NCI-H2227 treated with DMSO at 0.1 percent for 48 hours (cell line): Measurements from ENCODE around the gene CLASP1.

Source experiments
- DNase-seq: peaks from one replicate; lab custom pipeline; 2025; lab: John Stamatoyannopoulos, UW

Gene CLASP1

GRCh38 chr2:121427187-121427689, 222.0 kb downstream of the CLASP1 start:
- DNase-seq = no peak

- no peak for DNase-seq
Observed at GRCh38 chr2:121420486-121420885, 228.8 kb downstream of the CLASP1 start.

- DNase-seq = no peak
Observed at GRCh38 chr2:121419081-121419699, 230.1 kb downstream of the CLASP1 start.

GRCh38 chr2:121418494-121419058, 230.7 kb downstream of the CLASP1 start:
- no peak for DNase-seq

GRCh38 chr2:121417826-121418225, 231.4 kb downstream of the CLASP1 start:
- no peak for DNase-seq

- DNase-seq = no peak
Observed at GRCh38 chr2:121415727-121416126, 233.5 kb downstream of the CLASP1 start.

GRCh38 chr2:121412349-121412748, 236.9 kb downstream of the CLASP1 start:
- DNase-seq = no peak

- DNase-seq = no peak
Observed at GRCh38 chr2:121409966-121410365, 239.3 kb downstream of the CLASP1 start.

GRCh38 chr2:121409388-121409787, 239.9 kb downstream of the CLASP1 start:
- no peak for DNase-seq

GRCh38 chr2:121408641-121409040, 240.6 kb downstream of the CLASP1 start:
- DNase-seq = no peak

GRCh38 chr2:121405233-121405632, 244.0 kb downstream of the CLASP1 start:
- no peak for DNase-seq

- peak; percentile 26 for DNase-seq
Observed at GRCh38 chr2:121400201-121400600, 249.1 kb downstream of the CLASP1 start.

GRCh38 chr2:121398853-121399252, 250.4 kb downstream of the CLASP1 start:
- DNase-seq = no peak

- no peak for DNase-seq
Observed at GRCh38 chr2:121390082-121390692, 259.1 kb downstream of the CLASP1 start.

- DNase-seq = no peak
Observed at GRCh38 chr2:121388371-121388770, 260.9 kb downstream of the CLASP1 start.

GRCh38 chr2:121387591-121388325, 261.5 kb downstream of the CLASP1 start:
- no peak for DNase-seq

GRCh38 chr2:121386707-121387106, 262.6 kb downstream of the CLASP1 start:
- DNase-seq = no peak

GRCh38 chr2:121386102-121386501, 263.2 kb downstream of the CLASP1 start:
- no peak for DNase-seq

GRCh38 chr2:121382744-121383143, 266.5 kb downstream of the CLASP1 start:
- no peak for DNase-seq

GRCh38 chr2:121377646-121378045, 271.6 kb downstream of the CLASP1 start:
- no peak for DNase-seq

- no peak for DNase-seq
Observed at GRCh38 chr2:121376535-121377250, 272.6 kb downstream of the CLASP1 start.

GRCh38 chr2:121375621-121376159, 273.6 kb downstream of the CLASP1 start:
- DNase-seq = no peak
